NCI-H2107 (cell line): ENCODE measurements around the gene UBE2Q1.

Experiments used
- DNase-seq: peaks from one replicate; lab custom pipeline; 2025; lab: John Stamatoyannopoulos, UW

The UBE2Q1 gene

GRCh38 chr1:154557939-154558719 is at the start of gene UBE2Q1:
Gene UBE2Q1, minus strand, starts transcription at chr1:154558662. Its CDS starts 109 bp downstream, at chr1:154558553.
- no peak for DNase-seq

GRCh38 chr1:154607609-154608396 is 49.3 kb upstream of the UBE2Q1 start, which contains the start of gene ADAR:
Gene ADAR, minus strand, starts transcription at chr1:154608186. Its CDS starts 180 bp downstream, at chr1:154608006.
- DNase-seq: peak; percentile 79

- no peak for DNase-seq
Measured at GRCh38 chr1:154607106-154607608, 48.7 kb upstream of the UBE2Q1 start.

GRCh38 chr1:154605534-154605933 is 47.1 kb upstream of the UBE2Q1 start:
- DNase-seq: no peak

DNA sequence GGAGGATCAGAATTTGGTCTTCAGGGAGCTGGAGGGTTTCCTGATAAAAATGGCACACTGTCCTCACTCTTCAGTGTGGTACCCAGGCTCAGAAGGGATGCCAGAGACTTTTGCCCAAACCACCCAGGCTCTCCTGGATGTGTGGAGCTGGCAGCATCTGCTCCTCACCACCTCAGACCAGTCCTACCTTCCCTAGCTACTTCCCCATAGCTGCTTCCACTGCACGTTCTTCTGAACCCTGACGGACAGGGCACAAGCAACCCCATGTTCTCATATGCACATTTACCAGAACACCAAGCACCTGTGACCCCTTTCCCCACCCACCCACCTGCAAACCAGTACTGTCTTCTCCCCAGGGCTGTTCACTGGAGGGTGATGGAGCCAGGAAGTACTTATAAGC is 44.9 kb upstream of the UBE2Q1 start:
- no peak for DNase-seq

DNA sequence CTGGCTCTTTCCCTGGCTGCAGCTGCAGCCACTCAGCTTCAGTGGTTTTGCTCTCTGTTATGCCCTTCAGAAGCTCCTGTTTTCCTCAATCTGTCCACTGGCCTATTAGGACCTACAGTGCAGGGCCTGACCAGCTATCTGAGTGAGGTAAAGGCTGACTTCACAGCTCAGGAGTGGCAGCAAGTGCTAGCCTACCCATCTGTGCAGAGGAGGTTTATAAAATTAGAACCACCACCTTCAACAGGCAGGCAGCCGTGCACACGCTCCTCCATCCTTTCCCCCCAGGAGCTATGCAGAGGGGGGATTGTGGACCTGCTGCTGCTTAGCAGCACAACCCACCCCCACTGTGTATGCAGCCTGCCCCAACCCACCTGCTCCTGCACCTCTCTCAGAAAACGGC is 41.2 kb upstream of the UBE2Q1 start:
- no peak for DNase-seq

DNA sequence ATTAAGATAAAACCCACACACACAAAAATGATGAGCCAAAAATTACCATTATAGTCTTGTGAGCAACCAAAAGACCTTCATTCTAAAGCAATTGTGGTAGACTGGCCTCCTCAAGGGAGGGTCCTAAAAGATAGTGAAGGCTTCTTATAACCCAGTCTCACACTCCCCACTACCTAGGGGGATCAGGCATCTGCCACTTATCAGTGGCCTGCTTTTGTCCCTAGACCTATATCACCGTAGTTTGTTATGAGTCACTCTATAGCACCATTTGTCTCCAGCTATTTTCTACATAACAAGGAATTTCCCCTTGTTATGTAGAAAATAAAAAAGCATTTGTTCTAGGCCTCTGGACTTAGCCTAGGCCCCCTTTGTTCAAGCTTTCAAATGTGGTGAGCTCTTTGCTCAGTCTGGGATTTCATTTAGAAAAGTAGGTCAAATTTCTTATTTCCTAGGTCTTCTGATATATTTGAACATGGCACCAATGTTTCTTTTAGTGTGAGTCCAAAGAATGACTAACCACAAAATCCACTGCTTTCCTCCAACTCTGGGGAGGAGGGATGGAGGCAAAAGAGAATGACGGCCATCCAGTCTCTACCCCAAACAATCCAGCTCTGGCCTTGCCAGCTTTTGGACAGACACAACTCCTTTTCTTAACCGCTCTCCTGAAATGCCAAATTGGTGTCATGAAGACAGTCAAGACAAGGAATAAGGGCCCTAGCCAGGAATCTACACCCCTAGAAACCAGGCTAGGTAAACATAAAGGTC is 40.6 kb upstream of the UBE2Q1 start:
- no peak for DNase-seq

DNA sequence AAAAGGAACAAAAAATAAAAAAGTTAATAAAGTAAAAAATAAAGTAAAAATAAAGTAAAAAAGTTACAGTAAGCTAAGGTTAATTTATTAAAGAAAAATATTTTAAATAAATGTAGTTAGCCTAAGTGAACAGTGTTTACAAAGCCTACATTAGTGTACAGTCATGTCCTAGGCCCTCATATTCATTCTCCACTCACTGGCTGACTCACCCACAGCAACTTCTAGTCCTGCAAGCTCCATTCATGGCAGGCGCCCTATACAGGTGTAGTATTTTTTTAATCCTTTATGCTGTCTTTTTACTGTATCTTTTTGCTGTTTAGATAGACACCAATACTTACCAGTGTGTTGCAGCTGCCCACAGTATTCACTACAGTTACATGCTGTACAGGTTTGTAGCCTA is 37.2 kb upstream of the UBE2Q1 start:
- DNase-seq: no peak

DNA sequence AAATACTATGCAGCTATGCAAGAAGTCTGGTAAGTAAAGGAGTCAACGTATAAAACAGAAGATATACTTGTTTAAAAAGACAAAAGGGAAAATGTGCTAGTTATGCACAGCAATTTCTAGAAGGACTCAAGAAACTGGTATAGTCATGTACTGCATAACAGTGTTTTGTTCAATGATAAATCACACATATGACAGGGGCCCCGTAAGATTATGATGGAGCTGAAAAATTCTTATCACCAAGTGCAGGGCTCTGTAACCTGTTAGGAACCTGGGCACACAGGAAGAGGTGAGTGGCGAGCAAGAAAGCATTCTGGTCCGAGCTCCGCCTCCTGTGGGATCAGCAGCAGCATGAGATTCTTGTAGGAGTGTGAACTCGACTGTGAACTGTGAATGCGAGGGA is 36.3 kb upstream of the UBE2Q1 start:
- no peak for DNase-seq

GRCh38 chr1:154593390-154593789 is 34.9 kb upstream of the UBE2Q1 start:
- no peak for DNase-seq

GRCh38 chr1:154591206-154591605 is 32.7 kb upstream of the UBE2Q1 start:
- DNase-seq: no peak

DNA sequence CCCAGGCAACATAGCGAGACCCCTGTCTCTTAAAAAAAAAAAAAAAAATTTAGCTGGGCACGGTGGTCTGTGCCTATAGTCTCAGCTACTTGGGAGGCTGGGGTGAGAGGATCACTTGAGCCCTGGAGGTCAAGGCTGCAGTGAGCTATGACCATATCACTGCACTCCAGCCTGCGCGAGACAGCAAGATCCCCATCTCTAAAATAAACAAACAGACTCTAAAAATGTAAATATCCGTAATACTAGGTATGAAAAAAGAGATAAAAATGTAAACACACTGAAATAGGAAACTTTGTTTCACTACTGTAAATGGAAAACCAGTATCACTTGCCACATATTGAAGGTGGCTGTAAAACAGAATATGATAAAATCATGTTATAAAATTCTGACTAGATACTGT is 32.3 kb upstream of the UBE2Q1 start:
- no peak for DNase-seq

GRCh38 chr1:154589780-154590179 is 31.3 kb upstream of the UBE2Q1 start:
- DNase-seq: no peak

DNA sequence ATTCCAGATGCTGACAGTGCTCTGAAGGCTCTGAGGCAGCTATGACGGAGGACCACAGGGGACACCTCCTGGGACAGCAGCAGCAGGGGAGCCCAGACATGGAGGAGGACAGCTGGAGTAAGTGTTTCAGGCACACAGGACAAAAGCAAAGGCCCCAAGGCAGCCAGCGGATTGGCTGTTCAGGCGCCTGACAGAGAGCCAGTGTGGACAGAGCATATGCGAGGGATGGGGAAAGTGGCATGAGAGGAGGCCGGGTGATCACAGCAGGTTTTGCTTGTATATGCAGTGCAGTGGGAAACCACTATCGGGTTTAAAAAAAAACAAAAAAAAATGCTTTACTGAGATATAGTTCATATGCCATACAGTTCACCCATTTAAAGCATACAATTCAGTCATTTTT is 28.2 kb upstream of the UBE2Q1 start:
- DNase-seq: no peak

- DNase-seq: no peak
Measured at GRCh38 chr1:154586231-154586630, 27.8 kb upstream of the UBE2Q1 start.

DNA sequence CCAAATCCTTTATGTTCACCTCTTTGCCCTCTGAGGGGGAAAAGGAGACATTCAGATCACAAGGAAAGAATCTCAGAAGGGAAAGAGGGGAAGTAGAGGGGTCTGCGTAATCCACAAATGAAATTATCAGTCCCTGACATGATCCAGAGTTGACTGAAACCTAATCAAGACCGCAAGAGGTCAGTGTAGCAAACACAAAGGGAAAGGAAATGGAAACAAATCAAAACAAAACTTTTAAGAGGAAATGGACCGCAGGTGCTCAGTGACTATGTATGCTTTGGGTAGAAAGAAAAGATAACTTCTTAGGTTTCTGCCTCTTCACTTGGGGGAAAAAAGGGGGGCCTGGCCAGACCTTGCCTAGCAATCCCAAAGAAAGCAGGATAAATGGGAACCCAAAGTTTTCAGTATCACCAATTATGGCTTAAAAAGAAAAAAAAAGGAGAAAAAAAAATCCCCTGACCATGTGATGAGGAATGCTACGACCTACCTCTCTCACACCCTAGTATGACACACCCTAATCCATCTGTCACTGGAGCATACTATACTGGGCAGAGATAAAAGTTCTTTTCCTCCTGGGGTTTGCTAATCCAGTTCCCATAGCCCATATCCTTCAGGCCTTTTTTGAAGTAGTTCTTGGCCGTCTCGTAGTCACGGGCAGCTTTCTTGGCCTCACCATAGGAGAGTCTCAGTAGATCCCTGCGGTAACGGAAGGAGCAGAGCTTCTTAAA is 26.0 kb upstream of the UBE2Q1 start:
- DNase-seq: no peak

GRCh38 chr1:154583773-154584172 is 25.3 kb upstream of the UBE2Q1 start:
- no peak for DNase-seq

DNA sequence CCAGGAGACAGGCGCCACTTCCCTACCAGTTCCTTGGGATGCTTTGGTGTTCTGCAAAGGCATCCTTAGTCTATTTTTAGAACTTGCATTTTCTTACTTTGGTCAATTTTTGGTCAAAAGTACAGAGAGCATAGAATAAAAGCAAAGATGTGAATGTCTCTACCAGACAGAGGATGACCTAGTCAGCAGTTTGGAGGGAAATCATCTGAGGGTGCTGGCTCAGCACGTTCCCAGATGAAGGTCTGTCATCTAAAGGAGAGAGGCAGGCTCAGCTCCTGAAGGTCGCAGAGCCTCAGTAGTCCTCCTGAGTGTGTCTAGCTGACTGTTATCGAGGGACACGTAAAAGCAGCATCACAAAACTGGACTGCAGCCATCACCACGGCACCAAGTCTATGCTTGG is 24.4 kb upstream of the UBE2Q1 start:
- DNase-seq: no peak

DNA sequence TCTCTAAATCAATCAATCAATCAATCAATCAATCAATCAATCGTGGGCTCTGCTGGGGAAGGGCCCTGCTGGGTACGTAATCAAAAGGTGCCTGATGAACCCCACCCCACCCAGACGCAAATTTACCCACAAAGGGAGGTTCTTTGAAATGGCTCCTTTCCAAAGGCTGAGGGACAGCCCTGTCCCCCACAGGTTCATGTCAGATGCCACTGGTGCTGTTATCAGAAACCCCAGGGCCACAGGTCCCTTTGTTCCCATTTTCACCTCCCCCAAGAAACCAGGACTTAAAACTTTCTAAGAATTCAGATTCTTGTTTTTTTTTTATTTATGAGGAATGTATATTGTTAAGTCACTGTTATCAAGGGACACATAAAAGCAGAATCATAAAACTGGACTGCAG is 23.3 kb upstream of the UBE2Q1 start:
- no peak for DNase-seq

DNA sequence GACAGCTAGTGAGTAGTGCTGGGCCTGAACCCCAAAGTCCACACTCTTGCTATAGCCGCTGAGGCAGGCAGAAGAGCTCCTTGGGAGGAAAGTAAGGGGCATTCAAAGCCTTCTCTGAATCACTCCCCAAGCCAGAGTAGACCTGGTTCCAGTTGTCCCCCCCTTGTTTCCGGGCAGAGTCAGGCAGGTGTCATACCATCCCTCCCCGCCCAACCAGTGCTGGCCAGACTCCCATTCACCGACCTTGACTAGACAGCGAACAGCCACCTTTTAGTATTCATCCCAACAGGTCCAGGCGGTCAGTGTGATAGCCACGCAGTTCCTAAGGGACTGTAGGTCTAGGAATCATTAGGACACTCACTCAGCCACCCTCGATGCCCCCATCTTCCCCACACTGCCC is 20.9 kb upstream of the UBE2Q1 start:
- DNase-seq: no peak

GRCh38 chr1:154578058-154578418 is 19.6 kb upstream of the UBE2Q1 start:
- no peak for DNase-seq
